Cardiac septum (tissue), 1 donor: ENCODE measurements around the gene PYGB. TPM values are rescaled to one million over a fixed set of nuclear protein-coding genes. Genes with fewer than 3 reads are reported as not detected.

Source experiments
- DNase-seq: peaks from one replicate; pipeline ENCODE4 v3.0.0-alpha.2; 2020; ENCODE audit warnings: low spot score
- intact Hi-C: fragments of 100-400 bp; cut with DNase I; formaldehyde crosslinking; loops from one replicate; pipeline ENCODE4 v1.14.0; 2022
- total RNA-seq: library from RNA; stranded (reverse); fragmentation: NEBNext Ultra II Directional; extraction: Animal tissue kit (Norgen Biotek cat#: 25700); gene quantifications from one replicate; pipeline ENCODE4 v1.2.1, GENCODE V29; 2021
- donor health status: DM: no; HTN: no; CAD: no.

The PYGB gene
- total RNA-seq, 1 donor from 2014 or later = 386 TPM

DNA sequence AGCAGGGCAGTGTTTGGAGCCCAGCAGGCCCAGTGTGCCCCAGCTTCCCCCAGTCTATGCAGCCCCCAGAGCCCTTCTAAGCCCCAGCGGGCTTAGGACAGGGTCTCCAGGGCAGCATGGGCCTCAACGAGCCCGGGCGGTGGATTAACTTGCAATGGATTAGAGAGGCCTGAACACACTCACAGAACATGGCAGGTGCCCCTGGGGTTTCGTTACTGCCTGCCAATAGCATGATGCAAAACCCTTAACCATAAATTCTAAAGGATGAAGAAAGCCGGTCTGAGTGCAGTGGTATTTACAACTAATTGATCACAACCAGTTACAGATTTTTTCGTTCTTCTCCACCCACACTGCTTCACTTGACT is 33.5 kb upstream of the PYGB start:
- DNase-seq = no peak
- intact Hi-C loops = no loop called here

DNA sequence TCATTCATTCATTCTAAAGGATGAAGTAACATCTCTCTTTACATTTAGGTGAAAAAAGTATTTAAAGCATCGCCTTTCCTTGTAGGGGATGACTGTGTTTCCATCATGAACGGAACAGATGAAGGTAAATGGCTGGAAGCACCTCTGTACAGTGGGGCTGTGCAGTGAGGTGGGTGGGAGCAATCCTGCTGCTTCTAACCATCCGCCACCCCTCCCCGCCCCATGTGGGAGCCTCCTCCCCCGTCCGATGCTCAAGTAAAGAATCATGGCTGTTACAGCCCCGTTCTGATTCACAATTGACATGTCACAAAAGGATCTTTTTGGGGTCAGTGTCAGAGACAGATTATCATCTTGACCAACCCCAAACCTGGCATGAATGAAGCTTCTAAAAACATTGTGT is 33.1 kb upstream of the PYGB start:
- DNase-seq = no peak
- intact Hi-C loops = no loop called here

DNA sequence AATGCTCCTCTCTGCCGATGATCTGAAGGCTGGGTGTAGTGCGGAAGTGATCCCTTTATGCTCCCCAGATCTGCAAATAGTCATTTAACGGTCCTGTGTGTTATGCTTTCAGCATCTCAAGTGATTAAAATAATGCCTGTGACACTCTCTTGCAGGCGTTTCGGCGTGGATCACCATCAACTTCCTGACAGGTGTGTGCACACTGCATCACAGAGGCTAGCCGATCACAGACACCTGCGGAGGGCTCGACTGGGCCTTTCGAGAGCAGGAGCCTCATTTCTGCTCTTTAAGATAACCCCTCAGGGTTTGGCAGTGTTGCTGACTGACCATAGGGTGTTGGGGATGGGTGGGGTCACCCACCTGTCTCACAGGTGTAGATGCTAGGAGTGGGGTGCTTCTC is 32.4 kb upstream of the PYGB start:
- DNase-seq = no peak
- intact Hi-C loops = no loop called here

DNA sequence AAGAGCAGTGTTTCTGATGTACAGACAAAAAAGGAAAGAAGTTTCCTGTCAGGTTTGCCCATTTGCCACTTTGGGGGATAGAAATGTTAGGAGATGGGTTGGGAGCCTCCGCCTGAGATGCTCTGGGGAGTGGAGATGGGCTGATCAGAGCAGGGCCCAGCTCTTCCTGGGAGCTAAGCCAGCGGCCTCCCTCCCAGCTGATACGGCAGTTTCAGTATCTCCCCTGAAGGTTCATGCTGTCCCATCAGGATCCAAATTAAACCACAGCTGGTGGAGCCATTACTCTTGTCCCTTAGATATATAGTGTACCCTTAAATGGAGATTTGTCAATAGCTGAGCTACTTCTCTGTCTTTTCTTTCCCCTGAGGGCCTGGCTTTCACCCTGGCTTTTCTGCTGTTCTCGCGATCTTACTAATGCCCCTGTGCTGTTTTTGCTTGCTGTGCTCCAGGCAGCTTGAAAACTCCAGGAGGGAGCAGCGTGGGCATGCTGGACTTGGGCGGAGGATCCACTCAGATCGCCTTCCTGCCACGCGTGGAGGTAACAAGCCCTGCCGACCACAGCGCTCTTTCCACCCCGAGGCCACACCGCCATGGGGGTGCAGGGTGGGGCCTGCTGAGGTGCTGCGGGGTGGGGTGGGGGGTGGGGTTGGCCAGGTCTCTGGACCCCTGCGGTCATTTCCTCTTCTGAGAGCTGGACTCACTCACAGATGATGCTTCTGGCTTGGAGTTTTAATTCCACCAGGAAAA is 31.5 kb upstream of the PYGB start:
- intact Hi-C loops = no loop called here
- no peak for DNase-seq

DNA sequence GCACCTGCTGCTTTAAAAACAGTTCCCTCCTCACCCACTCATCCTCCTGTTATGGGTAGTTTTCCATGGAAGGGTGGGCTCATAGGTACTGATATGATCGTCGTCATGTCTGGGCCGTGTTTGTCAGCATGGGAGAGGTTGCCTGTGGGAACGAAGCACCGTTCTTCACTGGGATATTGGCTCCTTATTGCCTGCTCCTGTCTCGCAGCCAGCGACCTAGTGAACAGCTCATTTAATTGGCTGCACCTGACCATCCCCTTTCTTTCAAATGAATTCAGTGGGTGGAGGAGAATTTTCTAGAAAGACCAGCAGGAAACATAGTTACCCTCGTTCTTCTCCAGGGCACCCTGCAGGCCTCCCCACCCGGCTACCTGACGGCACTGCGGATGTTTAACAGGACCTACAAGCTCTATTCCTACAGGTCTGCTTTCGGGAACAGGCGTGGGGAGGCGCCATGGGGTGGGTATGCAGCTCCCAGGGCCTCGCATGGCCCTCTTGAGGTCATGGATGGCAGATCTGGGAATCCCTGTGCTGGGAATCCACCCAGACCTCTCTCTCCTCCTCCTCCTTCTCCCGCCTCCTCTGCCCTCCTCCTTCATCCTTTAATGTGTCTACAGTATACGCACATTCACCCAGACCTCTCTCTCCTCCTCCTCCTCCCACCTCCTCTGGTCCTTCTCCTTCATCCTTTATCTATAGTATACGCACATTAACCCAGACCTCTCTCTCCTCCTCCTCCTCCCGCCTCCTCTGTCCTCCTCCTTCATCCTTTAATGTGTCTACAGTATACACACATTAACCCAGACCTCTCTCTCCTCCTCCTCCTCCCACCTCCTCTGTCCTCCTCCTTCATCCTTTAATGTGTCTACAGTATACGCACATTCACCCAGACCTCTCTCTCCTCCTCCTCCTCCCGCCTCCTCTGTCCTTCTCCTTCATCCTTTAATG is 30.4 kb upstream of the PYGB start:
- DNase-seq = no peak
- intact Hi-C loops = no loop called here

DNA sequence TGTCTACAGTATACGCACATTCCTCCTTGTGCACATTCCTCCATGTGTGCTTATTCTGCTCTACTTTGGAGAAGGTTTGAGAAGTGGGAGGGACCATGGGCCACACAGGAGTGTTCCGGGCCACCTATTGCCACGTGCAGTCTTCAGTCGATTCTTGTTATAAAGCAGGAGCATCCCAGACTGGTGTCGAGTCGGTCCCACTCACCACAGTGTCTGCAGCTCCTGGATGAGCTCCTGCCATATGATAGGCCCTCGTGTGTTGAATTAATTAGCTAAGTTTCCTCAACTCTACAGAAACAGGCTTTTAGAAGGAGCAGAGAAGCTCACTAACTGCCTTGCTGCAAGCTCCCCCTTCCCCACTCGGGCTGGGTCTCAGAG is 29.8 kb upstream of the PYGB start:
- intact Hi-C loops = no loop called here
- no peak for DNase-seq

DNA sequence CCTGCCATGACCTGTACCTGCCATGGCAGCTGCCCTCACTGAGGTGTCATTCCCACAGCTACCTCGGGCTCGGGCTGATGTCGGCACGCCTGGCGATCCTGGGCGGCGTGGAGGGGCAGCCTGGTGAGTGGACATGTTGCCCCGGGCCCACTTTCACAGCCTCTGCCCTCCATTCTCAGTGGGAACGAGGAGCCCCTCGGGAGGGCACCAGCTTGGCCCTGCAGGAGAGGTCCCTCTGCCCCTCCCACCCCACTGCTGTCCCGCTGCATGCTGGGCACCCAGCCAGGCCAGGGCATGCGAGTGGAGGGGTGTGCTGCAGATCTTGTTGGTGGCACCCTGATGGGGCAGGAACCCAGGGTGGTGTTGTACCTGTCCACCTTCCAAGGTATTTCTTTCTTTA is 29.4 kb upstream of the PYGB start:
- intact Hi-C loops = no loop called here

DNA sequence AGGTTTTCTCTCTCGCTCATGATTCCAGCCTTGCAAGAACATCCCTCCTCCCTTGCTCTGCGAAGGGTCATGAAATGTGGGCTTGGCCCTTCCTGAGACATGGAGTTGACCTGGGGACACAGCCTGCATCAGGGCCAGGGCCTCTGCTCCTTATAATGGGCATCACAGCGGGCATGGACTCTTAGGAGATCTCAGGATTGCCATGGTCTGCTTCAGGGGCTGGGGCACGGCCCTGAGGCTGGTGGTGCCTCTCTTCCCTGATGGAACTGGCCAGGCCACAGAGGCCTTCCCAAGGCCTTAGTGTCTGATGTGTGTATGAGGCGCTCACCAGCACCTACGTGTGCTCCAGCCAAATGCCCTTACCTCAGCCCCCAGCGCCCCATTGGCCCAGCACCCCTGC is 28.5 kb upstream of the PYGB start:
- intact Hi-C loops = no loop called here
- no peak for DNase-seq

More for the DNA sequence above, 29.4 kb upstream of the PYGB start:
- DNase-seq = no peak

DNA sequence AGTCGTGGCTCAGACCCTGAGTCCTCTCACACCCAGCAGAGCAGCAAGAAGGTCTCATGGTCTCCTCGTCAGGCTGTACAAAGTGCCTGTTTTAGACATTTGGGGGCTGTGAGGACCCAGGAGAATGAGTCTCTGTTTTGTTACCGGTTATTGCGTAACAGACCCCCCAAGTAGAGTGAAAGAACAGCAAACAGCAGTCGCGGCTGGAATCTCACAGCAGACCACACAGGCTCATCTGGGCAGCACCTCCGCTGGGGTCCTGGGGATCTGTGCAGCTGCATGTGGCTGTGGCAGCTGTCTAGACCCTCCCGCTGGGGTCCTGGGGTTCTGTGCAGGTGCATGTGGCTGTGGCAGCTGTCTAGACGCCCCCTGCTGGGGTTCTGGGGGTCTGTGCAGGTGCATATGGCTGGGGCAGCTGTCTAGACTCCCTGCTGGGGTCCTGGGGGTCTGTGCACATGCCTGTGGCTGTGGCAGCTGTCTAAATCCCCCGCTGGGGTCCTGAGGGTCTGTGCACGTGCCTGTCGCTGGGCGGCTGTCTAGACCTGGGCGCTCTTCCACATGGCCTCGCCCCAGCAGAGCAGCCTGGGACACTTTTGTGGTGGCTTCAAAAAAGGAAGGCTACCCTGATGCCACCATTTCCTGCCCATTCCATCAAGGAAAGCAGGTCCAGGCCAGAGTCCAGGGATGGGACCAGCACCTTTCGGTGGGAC is 27.7 kb upstream of the PYGB start:
- intact Hi-C loops = loop anchor here (2.0 kb wide), 1 partner anchor 23 kb away; no protein-coding TSS in a partner anchor
- no peak for DNase-seq

DNA sequence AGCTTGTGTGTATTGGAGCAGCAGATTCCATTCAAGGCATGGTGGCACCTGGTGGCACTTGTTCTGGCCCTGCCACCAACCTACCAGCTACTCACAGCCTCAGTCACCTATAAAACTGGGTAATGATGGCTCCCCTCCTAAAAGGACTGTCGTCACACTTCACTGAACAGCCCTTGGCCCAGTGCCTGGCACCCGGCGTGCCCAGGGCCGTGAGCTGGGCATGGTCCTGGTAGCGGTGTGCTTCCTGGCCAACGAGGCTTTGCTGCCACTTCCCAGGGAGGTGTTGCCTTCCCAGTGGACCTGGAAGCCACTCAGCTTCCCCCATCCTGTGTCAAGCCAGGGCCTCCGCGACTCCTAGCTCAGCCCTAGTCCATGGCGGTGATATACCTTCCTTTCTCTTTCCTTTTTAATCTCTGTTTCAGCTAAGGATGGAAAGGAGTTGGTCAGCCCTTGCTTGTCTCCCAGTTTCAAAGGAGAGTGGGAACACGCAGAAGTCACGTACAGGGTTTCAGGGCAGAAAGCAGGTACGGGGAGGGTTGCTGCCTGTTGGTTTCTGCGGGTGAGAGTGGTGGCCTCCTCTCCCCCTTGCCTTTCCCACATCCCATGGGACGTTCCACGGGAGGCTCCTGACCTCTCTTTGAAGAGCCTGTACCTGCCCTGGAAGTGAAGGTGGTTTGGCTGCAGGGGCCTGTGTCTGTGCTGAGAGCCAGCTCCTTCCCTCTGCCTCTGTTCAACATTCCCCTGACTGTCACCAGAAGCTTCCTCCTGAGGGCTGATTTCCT is 26.9 kb upstream of the PYGB start:
- intact Hi-C loops = loop anchor here (2.0 kb wide), 1 partner anchor 24 kb away; no protein-coding TSS in a partner anchor

DNA sequence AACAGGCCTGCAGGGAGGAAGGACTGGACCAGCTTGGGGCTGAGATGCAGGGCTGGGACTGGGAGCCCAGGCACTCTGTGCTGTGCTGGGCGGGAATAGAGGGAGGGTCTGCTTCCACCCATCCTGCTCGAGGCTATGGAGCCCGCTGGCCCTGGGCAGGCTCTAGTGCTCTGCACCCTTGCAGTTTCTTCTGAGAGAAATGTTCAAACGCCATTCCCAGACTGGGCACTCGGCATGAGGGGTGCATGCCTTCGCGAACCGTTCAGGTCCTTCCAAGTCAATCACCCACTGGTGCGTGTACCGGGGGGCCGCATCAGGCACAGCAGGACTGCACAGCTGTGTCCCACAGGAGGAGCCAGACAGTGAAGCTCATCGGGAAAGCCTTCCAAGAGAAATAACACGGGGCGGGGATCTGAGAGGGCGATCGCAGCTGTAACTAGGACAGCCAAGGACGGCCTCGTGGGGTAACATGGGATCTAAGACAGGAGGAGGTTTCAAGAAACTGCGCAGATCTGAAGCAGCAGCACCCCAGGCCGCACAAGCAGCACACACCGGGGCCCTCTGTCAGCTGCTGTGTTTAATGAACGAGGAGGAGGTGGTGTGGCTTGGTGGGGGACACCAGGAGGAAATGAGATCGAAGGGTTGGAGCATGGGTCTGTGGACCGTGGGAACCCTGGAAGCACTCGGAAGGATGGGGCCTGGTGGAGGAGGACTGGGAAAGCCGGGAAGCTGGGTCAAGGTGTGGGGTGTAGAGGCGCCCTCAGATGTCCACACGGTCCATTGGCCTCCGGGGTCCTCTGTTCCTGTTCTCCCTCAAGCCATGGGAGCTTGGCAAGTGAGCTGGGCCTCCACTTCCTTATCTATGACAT is 26.1 kb upstream of the PYGB start:
- no peak for DNase-seq
- intact Hi-C loops = loop anchor here (2.0 kb wide), 1 partner anchor 25 kb away; no protein-coding TSS in a partner anchor

More for the DNA sequence above, 26.9 kb upstream of the PYGB start:
- DNase-seq = peak; percentile 81

DNA sequence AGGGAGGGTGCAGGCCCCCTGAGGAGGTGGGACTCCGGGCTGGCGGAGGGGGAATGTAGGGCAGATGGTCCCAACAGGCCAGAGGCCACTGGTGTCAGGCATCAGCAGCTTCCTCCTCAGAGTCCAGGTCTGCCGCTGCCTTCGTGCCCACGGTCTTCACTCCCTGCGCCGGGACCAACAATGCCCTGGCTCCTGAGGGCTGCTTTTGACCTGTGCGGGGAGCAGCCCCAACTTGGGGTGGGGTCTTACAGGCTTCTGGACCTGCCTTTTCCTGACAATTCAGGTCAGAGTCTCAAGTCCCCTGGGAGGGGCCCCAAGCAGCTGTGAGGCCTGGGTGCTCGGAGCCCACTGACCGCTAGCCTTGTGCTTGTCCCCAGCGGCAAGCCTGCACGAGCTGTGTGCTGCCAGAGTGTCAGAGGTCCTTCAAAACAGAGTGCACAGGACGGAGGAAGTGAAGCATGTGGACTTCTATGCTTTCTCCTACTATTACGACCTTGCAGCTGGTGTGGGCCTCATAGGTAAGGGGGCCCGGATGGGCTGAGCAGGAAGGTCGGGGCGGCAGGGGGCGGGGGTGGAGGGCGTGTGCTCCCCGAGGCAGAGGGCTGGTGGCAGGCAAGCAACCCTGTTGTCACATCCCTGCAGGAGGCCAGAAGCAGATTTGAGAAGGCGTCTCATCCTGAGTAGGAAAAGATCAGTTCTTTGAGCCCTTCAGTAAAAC is 25.3 kb upstream of the PYGB start:
- intact Hi-C loops = no loop called here
- DNase-seq = peak; percentile 53

DNA sequence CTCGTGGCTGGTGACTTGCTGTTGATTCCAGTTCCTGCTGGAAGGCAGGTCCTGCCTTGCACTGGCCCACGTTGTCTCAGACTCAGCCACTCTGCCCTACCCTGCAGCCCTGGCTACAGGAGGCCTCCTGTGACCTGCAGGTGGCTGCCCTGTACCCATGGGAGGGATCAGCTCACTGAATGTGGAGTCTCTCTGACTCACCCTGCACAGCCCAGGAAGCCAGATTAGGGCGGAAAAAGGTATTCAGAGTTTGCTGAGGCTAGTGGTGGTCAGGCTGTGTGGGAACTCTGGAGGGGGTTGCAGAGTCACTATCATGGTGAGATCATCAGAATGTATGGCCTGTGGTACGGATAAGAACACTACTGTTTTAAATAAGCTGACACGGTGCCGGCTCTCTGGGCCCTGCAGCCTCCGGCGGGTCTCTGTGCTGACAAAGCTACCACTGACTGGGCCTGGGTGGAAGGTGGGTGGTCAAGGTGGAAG is 24.7 kb upstream of the PYGB start:
- peak; percentile 73 for DNase-seq
- intact Hi-C loops = no loop called here

DNA sequence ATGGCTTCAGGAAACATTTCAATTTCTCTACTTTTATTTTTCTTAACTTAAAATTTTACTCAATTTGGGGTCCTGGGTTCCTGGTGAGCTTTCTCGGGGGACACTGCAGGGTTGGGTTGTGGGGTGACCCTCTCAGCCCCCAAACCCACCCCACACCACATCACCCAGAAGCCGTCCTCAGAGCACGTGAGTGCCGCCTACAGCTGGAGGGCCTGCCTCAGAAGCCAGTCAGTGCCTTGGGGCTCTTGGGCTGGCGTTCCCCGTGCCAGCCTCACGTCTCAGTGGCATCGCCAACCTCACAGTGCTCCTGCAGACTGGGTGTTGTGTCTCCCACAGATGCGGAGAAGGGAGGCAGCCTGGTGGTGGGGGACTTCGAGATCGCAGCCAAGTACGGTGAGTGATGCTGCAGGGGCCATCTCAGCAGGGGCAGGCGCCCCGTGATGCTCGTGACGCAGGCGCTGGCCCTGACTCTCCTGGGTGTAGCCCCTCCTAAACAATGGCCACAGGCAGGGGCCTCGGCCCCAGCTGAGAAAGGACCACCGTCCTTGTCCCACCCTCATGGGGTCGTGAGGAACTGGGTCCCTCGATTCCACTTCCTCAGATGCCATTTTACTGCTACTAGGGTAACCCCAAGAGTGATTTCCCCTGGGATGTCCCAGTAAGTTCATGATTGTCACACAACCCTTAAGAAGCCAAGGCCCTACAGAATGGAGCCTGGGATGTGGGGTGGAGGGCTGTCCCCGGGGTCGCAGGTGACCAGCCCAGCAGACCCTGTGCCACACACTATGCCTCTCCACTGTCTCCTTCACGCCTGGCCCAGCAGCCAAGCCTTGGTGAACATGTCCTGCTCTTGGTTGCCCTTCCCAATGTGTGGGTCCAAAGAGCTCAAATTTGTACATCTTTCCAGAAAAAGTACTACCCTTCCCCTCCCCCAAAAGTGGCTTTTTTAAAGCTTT is 23.8 kb upstream of the PYGB start:
- DNase-seq = peak; percentile 69
- intact Hi-C loops = no loop called here

DNA sequence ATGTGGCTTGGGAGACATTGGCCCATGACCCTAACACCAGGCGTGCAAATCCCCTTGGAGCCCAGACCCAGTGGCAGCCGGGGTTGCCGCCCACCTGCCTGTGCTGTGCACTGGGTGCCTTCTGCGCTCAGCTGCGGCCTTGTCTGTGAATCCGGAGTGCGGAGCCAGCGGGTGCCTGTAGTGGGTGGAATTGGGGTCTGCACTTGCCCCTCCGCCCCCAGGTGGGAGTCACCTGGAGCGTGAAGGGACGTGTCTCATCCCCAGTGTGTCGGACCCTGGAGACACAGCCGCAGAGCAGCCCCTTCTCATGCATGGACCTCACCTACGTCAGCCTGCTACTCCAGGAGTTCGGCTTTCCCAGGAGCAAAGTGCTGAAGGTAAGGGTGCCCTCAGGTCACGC is 22.9 kb upstream of the PYGB start:
- peak; percentile 68 for DNase-seq
- intact Hi-C loops = no loop called here

DNA sequence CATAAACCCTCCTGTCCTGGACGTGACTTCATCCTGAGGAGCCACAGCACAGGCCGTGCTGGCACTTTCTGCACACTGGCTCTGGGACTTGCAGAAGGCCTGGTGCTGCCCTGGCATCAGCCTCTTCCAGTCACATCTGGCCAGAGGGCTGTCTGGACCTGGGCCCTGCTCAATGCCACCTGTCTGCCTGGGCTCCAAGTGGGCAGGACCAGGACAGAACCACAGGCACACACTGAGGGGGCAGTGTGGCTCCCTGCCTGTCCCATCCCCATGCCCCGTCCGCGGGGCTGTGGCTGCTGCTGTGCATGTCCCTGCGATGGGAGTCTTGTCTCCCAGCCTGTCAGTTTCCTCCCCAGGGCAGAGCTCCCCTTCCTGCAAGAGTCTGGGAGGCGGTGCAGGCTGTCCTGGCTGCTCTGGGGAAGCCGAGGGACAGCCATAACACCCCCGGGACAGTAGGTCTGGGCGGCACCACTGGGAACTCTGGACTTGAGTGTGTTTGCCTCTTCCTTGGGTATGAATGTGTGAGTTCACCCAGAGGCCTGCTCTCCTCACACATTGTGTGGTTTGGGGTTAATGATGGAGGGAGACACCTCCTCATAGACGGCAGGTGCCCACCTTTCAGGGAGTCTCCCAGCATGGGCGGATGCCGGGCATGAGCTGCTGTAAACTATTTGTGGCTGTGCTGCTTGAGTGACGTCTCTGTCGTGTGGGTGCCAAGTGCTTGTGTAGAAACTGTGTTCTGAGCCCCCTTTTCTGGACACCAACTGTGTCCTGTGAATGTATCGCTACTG is 22.0 kb upstream of the PYGB start:
- DNase-seq = peak; percentile 75
- intact Hi-C loops = loop anchor here (2.0 kb wide), 3 partner anchors 21 to 35 kb away; no protein-coding TSS in a partner anchor
